ENCODE results near the gene CYTH2.

The CYTH2 gene

GRCh38 chr19:48454150-48454730 lies 14.9 kb upstream of the CYTH2 start:
- Histone ChIP-seq H3K27ac (no peak overlapping the region), H3K9me3 (no peaks in the 10 kb centered on the region), H3K36me3 (peaks cover 44 to 80% (median 60%) of the 10 kb centered on the region in 3 donors), H3K4me1 (no peaks in the 10 kb centered on the region), H3K4me3 (no peak overlapping the region), H3K27me3 (no peaks in the 10 kb centered on the region)
- TF ChIP-seq CTCF (IDR thresholded peaks at IDR 0.05): no peak
- intact Hi-C loops (cut with DNase I; ENCODE audit: low total_unique reads): no loop called here
- DNase-seq: no peak

GRCh38 chr19:48455171-48455907 lies 13.8 kb upstream of the CYTH2 start, which contains the start of gene KCNJ14:
TSS of gene KCNJ14 (plus strand) at chr19:48455574. CDS start at chr19:48461725, 6,151 bp downstream.
- no peak for DNase-seq
- Histone ChIP-seq H3K9me3 (no peaks in the 10 kb centered on the region), H3K36me3 (peaks cover 33 to 69% (median 49%) of the 10 kb centered on the region in 3 donors), H3K27me3 (no peaks in the 10 kb centered on the region), H3K27ac (no peak within 1 kb of the TSS), H3K4me1 (no peaks in the 10 kb centered on the region), H3K4me3 (no peak within 1 kb of the TSS)
- intact Hi-C loops (cut with DNase I; ENCODE audit: low total_unique reads): no loop called here
- TF ChIP-seq CTCF (IDR thresholded peaks at IDR 0.05): no peak

- peaks cover 26 to 62% (median 42%) of the 10 kb centered on the region in 3 donors for H3K36me3 ChIP-seq
- intact Hi-C loops (cut with DNase I; ENCODE audit: low total_unique reads): no loop called here
- H3K27me3 ChIP-seq: no peaks in the 10 kb centered on the region
- no peaks in the 10 kb centered on the region for H3K9me3 ChIP-seq
- no peak overlapping the region for H3K27ac ChIP-seq
- no peak overlapping the region for H3K4me3 ChIP-seq
- no peaks in the 10 kb centered on the region for H3K4me1 ChIP-seq
- no peak for DNase-seq
- no peak for TF ChIP-seq CTCF (IDR thresholded peaks at IDR 0.05)
Observed at GRCh38 chr19:48455908-48456562, 13.1 kb upstream of the CYTH2 start.

GRCh38 chr19:48456864-48457263 lies 12.3 kb upstream of the CYTH2 start:
- DNase-seq: no peak
- Histone ChIP-seq H3K4me3 (no peak overlapping the region), H3K9me3 (no peaks in the 10 kb centered on the region), H3K27ac (no peak overlapping the region), H3K4me1 (no peaks in the 10 kb centered on the region), H3K36me3 (peaks cover 19 to 56% (median 34%) of the 10 kb centered on the region in 3 donors), H3K27me3 (no peaks in the 10 kb centered on the region)
- intact Hi-C loops (cut with DNase I; ENCODE audit: low total_unique reads): no loop called here
- TF ChIP-seq CTCF (IDR thresholded peaks at IDR 0.05): no peak

- Histone ChIP-seq H3K27me3 (no peaks in the 10 kb centered on the region), H3K9me3 (no peaks in the 10 kb centered on the region), H3K4me1 (no peaks in the 10 kb centered on the region), H3K27ac (no peak overlapping the region), H3K4me3 (no peak overlapping the region), H3K36me3 (peaks cover 9 to 50% (median 24%) of the 10 kb centered on the region in 3 donors)
- intact Hi-C loops (cut with DNase I; ENCODE audit: low total_unique reads): no loop called here
- no peak for DNase-seq
- no peak for TF ChIP-seq CTCF (IDR thresholded peaks at IDR 0.05)
Observed at GRCh38 chr19:48458016-48458415, 11.2 kb upstream of the CYTH2 start.
